ENCODE measurements around the gene XAGE3.
"Not testable (repeated sequence)": the region's sequence is repeated elsewhere in the genome, so short reads cannot be mapped to it uniquely, and the experiment has no call there.

The XAGE3 gene

DNA sequence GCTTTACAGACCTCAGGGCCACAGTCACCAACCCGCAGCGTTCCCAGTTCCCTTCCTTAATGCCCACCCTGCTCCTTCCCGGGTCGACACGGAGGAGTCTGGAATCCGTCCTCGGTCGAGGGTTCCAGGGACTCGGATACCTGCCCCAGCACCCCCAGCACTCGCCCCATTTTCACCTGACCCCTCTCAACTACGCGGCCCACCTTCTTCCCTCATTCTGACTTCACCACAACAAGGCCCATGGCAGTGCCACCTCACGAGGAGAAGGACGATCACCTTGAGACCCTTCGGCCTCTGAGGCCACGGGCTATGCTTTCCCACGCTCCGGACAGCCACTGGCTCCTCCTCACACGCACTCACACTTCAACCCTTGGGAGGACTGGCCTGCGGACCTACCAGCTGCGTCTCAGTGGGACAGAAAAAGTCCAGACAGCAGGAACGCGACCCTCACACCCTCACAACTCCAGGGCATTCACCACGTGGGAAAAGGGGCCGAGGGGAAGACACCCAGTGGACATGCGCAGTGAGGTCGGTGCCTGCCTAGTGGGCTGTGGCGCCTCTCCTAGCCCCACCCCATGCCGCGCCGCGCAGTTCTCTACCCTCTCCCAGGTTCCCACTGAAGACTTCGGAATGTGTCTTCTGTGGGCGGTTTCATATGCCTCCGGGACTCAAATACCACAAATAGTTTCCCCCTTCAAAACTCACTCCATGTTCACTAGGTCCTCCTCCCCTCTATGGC, at the start of gene XAGE3:
Gene XAGE3 (minus strand): TSS at position 474 of the 739 bp plus-strand sequence. CDS start 950 bp downstream, outside the sequence.
- H3K4me1 Mint-ChIP-seq: no peaks in the 10 kb centered on the region

DNA sequence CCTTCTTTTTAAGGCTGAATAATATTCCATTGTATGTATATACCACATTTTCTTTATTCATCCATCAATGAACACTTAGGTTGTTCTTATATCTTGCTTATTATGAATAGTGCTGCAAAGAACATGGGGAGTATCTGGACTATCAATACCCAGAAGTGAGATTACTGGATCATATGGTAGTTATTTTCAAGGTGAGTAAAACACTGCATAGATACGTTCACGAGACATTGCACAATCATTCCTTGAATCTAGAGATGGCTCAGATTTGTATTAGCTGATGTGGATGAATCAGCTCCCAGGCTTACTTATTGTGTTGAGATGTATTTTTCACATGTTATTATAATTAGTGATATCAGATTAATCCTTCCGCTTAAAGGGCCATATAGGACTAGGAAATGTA, 46.8 kb upstream of the XAGE3 start:
- H3K36me3 Mint-ChIP-seq (ENCODE audit: low read depth); H3K27me3 Mint-ChIP-seq; ATAC-seq; H3K27ac Mint-ChIP-seq; H3K4me3 Mint-ChIP-seq; H3K4me1 Mint-ChIP-seq; DNase-seq; H3K9me3 Mint-ChIP-seq: not testable (repeated sequence)

More for the DNA sequence above, at the start of gene XAGE3:
- no peak for ATAC-seq
- no peaks in the 10 kb centered on the region for H3K27me3 Mint-ChIP-seq
- no peak for DNase-seq
- no peaks in the 10 kb centered on the region for H3K9me3 Mint-ChIP-seq
- H3K27ac Mint-ChIP-seq: no peak within 1 kb of the TSS
- no peaks in the 10 kb centered on the region for H3K36me3 Mint-ChIP-seq (ENCODE audit: low read depth)
- no peak within 1 kb of the TSS for H3K4me3 Mint-ChIP-seq

DNA sequence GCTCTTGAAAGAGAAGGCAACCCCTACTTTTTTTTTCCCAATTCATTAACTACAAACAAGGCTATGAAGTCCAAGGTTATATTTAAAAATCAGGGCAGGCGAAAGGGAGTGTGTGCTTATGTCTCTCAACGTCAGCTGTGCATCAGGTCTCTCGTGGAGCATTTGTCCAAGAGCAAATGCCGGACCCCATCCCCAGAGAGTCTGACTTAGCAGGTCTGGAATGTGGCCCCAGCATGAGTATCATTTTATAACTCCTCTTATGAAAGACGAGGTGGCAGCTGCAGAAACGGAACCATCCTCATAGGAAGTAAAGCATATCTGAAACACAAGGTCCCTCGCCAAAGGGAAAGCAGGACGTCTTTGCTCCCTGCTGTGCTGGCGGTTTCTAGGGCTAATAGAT, 45.8 kb upstream of the XAGE3 start:
- H3K27ac Mint-ChIP-seq; ATAC-seq; H3K27me3 Mint-ChIP-seq; H3K36me3 Mint-ChIP-seq (ENCODE audit: low read depth); H3K4me1 Mint-ChIP-seq; H3K4me3 Mint-ChIP-seq; DNase-seq; H3K9me3 Mint-ChIP-seq: not testable (repeated sequence)

DNA sequence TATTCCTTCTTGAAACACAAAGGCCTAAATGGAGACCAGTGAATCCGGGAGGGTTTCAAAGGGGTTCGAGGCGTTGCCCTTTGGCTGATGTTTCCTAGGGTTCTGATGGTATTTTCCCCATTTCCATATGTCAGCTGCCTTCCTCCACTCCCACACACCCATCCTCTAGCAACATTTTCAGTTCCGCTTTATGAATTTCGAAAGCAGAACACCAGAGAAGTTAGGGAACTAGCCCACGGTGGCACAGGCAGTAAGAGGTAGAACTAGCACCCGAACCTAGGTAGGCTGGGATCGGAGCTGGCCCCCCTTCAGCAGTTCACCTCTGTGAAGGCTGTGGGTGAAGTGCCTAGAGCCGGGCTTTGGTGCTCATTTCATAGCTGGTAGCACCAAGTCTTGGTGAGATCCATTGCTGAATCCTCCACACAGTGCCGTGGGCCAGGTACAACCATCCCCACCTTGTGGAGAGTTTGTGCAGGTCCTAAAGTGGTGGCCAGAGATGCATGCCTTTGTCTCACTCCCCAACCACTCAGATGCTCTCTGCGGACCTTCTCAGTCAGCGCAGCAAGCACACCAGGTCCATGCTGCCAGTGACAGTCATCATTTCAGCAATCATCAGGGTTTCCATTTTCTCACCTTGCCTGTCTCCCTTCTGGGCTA, 41.6 kb upstream of the XAGE3 start:
- not testable (repeated sequence) for DNase-seq; ATAC-seq; H3K9me3 Mint-ChIP-seq; H3K4me1 Mint-ChIP-seq; H3K4me3 Mint-ChIP-seq; H3K27ac Mint-ChIP-seq; H3K27me3 Mint-ChIP-seq; H3K36me3 Mint-ChIP-seq (ENCODE audit: low read depth)

DNA sequence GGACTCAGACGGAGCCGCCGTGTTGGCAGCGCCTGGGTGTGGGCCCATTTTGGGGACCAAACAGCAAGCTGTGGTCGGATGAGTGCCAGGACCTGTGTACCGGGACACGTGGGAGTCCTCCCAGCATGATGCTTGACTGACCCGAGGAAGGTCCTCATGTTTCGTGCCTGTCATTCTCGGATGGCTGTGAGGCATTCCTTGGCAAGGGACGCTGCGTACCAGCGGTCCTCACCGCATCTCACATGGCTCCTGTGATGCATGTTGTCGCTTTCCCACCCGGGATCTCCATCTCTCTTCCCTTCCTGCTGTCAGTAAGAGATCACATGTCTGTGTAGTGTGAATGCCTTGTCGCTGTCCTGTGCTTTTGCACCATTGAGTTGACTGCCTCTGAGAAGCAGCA, 40.0 kb upstream of the XAGE3 start:
- H3K4me3 Mint-ChIP-seq; H3K9me3 Mint-ChIP-seq; ATAC-seq; DNase-seq; H3K27ac Mint-ChIP-seq; H3K36me3 Mint-ChIP-seq (ENCODE audit: low read depth); H3K27me3 Mint-ChIP-seq; H3K4me1 Mint-ChIP-seq: not testable (repeated sequence)

DNA sequence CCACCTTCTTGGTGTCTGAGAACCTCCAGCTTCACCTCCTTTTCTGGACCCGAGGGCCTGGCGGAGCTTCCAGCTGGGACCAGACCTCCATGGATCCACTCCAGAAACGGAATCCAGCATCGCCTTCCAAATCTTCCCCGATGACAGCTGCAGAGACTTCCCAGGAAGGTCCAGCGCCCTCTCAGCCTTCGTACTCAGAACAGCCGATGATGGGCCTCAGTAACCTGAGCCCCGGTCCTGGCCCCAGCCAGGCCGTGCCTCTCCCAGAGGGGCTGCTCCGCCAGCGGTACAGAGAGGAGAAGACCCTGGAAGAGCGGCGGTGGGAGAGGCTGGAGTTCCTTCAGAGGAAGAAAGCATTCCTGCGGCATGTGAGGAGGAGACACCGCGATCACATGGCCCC, 39.3 kb upstream of the XAGE3 start:
- not testable (repeated sequence) for H3K4me3 Mint-ChIP-seq; DNase-seq; H3K27ac Mint-ChIP-seq; ATAC-seq; H3K9me3 Mint-ChIP-seq; H3K36me3 Mint-ChIP-seq (ENCODE audit: low read depth); H3K4me1 Mint-ChIP-seq; H3K27me3 Mint-ChIP-seq

DNA sequence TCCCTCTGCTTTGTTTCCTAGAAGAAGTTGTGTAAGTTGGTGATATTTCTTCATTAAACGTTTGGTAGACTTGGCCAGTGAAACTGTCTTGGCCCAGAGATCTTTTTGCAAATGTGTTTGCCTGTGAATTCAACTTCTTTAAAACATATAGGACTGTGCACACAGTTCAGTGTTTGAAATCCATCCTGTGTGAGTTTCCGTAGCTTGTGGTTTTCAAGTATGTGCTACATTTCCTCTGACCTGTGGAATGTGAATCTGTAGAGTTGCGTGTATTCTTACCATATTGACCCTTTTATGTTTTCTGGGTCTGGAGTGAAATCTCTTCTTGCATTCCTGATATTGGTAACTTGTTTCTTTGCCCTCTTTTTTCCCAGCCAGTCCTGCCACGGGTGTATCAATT, 38.2 kb upstream of the XAGE3 start:
- not testable (repeated sequence) for H3K36me3 Mint-ChIP-seq (ENCODE audit: low read depth); H3K9me3 Mint-ChIP-seq; H3K27me3 Mint-ChIP-seq; H3K4me3 Mint-ChIP-seq; H3K27ac Mint-ChIP-seq; H3K4me1 Mint-ChIP-seq; DNase-seq; ATAC-seq

DNA sequence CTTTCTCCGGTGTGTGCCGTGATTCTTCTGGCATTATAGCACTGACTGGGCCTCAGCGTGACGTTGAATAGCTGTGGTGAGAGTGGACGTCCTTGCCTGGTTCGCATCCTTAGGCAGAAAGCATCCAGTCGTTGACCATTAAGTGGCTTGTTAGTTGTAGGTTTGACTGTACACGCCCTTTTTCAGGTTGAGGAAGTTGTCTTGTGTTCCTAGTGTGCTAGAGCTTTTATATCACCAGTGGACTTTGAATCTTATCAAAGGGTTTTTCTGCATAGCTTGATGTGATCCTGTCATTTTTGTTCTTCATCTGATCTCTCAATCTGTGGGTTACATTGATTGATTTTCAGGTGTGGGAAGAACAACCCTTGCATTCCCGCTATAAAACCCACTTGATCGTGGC, 37.6 kb upstream of the XAGE3 start:
- H3K36me3 Mint-ChIP-seq (ENCODE audit: low read depth); H3K4me3 Mint-ChIP-seq; H3K4me1 Mint-ChIP-seq; H3K27ac Mint-ChIP-seq; H3K9me3 Mint-ChIP-seq; ATAC-seq; H3K27me3 Mint-ChIP-seq; DNase-seq: not testable (repeated sequence)

GRCh38 chrX:52896855-52897709, 29.2 kb upstream of the XAGE3 start, which contains the start of gene FAM156B:
FAM156B (plus strand) TSS chrX:52897330; CDS start chrX:52907226, 9,896 bp downstream.
- H3K4me1 Mint-ChIP-seq; H3K9me3 Mint-ChIP-seq; H3K4me3 Mint-ChIP-seq; DNase-seq; H3K27ac Mint-ChIP-seq; H3K36me3 Mint-ChIP-seq (ENCODE audit: low read depth); H3K27me3 Mint-ChIP-seq: not testable (repeated sequence)
- peak; percentile 87 for ATAC-seq

GRCh38 chrX:52896438-52896837, 28.6 kb upstream of the XAGE3 start:
- not testable (repeated sequence) for DNase-seq; H3K27ac Mint-ChIP-seq; H3K27me3 Mint-ChIP-seq; H3K36me3 Mint-ChIP-seq (ENCODE audit: low read depth); H3K4me3 Mint-ChIP-seq; H3K4me1 Mint-ChIP-seq; H3K9me3 Mint-ChIP-seq
- ATAC-seq: peak; percentile 11

DNA sequence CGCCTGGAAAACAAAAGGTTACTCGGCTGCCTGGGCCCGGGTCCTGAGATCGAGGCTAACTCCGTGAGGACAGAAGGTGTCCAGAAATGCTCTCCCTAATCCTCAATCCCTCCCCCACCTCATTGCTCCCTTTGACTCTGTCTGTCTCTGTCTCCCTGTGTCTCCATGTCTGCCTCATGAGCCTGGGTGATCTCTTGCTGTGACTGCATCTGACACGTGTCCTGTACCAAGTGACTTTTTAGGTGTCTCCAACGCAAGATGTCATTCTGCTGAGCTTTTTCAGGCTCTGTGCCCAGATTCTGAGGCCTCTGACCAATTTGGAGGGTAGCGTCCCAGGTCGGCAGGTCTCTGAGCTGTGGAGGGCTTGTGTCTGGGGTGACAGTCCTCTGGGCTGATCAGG, 20.2 kb upstream of the XAGE3 start:
- H3K27me3 Mint-ChIP-seq; ATAC-seq; H3K9me3 Mint-ChIP-seq; H3K36me3 Mint-ChIP-seq (ENCODE audit: low read depth); H3K4me3 Mint-ChIP-seq; H3K4me1 Mint-ChIP-seq; DNase-seq; H3K27ac Mint-ChIP-seq: not testable (repeated sequence)

DNA sequence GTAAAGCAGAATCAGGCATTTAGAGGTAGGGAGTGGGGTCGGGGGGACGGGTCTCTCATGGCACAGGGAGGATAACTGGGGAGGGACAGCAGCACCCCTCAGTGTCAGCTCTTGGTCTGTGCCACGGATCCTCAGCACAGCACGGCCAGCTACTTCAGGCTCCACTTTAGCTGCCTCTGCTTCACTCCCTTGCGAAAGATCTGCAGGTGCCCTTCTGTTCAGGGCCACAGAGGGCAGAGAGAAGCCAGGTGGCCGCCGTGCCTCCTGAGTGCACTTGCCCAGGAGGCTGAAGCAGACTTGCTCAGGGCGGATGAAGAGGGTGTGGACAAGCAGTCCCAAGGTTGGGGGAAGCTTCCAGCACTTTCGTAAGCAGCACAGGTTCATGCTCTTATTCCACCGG, 19.6 kb upstream of the XAGE3 start:
- H3K9me3 Mint-ChIP-seq; H3K27ac Mint-ChIP-seq; H3K4me1 Mint-ChIP-seq; H3K4me3 Mint-ChIP-seq; DNase-seq; H3K27me3 Mint-ChIP-seq; H3K36me3 Mint-ChIP-seq (ENCODE audit: low read depth); ATAC-seq: not testable (repeated sequence)

GRCh38 chrX:52876386-52876785, 8.5 kb upstream of the XAGE3 start:
- H3K27ac Mint-ChIP-seq; H3K9me3 Mint-ChIP-seq; H3K4me3 Mint-ChIP-seq; H3K4me1 Mint-ChIP-seq; DNase-seq; ATAC-seq; H3K36me3 Mint-ChIP-seq (ENCODE audit: low read depth); H3K27me3 Mint-ChIP-seq: not testable (repeated sequence)

- H3K36me3 Mint-ChIP-seq (ENCODE audit: low read depth); H3K27ac Mint-ChIP-seq; ATAC-seq; H3K4me3 Mint-ChIP-seq; DNase-seq; H3K4me1 Mint-ChIP-seq; H3K27me3 Mint-ChIP-seq; H3K9me3 Mint-ChIP-seq: not testable (repeated sequence)
Measured at GRCh38 chrX:52875436-52875835, 7.6 kb upstream of the XAGE3 start.

DNA sequence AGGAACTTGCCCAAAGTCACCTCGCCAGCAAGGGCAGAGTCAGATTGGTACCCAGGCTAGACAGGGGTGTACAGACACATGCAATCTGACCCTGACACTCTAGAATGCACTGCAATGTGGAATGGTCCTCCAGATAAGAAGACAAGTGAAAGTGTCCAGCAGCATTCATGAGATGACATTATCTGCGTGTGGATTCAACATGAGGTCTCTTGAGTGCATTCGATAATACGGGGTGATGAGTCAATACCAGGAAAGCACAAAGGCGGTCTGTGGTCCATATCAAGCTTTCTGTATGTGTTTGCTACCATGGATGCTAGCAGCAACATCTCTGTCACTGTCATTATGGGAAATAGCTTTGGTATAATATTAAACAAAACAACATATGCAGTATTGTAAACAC, 6.8 kb upstream of the XAGE3 start:
- ATAC-seq: no peak
- DNase-seq: no peak
- H3K27me3 Mint-ChIP-seq: peaks cover 2% of the 10 kb centered on the region
- no peaks in the 10 kb centered on the region for H3K36me3 Mint-ChIP-seq (ENCODE audit: low read depth)
- no peaks in the 10 kb centered on the region for H3K9me3 Mint-ChIP-seq
- H3K27ac Mint-ChIP-seq: no peak overlapping the region
- H3K4me3 Mint-ChIP-seq: no peak overlapping the region
- H3K4me1 Mint-ChIP-seq: no peaks in the 10 kb centered on the region

Measured in activated naive CD8-positive, alpha-beta T cell treated with anti-CD3 and anti-CD28 coated beads, Interleukin-2, amount 50 U/mL, for 24 hours (primary cell).